SH-SY5Y (cell line): ENCODE measurements around the gene LARGE1.

Experiments used
- GATA2 ChIP-seq: IDR thresholded peaks from 2 replicates; pipeline ENCODE4 v1.6.1; 2011; ENCODE audit warnings: mild to moderate bottlenecking, low read depth, low read length
- GATA3 ChIP-seq: IDR thresholded peaks from 2 replicates; pipeline ENCODE4 v1.6.1; 2011; ENCODE audit warnings: low read depth, mild to moderate bottlenecking, low read length, moderate library complexity

GRCh38 chr22:33635766-33636165, 284.5 kb downstream of the LARGE1 start:
- no peak for TF ChIP-seq GATA3
- no peak for TF ChIP-seq GATA2
